SIG-M5 (cell line): ENCODE measurements around the gene CMA1.
"Not testable (repeated sequence)": the region's sequence is repeated elsewhere in the genome, so short reads cannot be mapped to it uniquely, and the experiment has no call there.

Experiments used
- DNase-seq: peaks from one replicate; lab custom pipeline; 2025; lab: John Stamatoyannopoulos, UW

Gene CMA1, protein sequence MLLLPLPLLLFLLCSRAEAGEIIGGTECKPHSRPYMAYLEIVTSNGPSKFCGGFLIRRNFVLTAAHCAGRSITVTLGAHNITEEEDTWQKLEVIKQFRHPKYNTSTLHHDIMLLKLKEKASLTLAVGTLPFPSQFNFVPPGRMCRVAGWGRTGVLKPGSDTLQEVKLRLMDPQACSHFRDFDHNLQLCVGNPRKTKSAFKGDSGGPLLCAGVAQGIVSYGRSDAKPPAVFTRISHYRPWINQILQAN

DNA sequence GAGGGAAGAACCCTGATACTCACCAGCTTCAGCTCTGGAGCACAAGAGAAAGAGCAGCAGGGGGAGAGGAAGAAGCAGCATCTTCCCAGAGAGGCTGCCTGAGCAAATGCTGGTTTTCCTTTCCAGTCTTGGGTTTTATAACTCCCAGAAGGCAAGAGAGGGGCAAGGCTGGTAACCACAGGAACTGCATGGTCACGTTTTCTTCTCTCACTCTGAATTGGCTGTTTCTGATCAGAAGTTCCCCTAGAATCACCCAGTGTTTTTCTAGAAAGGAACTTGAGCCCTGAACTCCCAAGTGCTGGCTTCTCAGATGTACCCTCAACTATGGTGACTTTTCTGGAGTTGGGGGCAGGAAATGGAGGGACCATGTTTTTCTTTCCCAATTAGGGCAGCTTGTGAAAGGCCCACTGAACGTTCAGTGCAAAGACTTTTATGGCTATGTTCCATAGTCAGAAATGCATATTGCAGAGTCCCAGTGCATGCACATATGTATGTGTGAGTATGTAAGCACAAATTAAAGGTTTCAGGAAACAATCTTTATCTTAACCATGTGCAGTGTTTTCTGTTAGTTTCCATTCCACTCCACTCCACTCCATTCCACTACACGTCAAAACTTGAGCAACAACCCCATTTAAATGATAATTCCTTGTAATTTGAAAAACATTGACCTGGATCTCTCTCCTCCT lies at the start of gene CMA1:
Gene CMA1 (minus strand): TSS at position 111 of the 686 bp plus-strand sequence. CDS start 30 bp downstream, at position 81.
- DNase-seq = no peak

DNA sequence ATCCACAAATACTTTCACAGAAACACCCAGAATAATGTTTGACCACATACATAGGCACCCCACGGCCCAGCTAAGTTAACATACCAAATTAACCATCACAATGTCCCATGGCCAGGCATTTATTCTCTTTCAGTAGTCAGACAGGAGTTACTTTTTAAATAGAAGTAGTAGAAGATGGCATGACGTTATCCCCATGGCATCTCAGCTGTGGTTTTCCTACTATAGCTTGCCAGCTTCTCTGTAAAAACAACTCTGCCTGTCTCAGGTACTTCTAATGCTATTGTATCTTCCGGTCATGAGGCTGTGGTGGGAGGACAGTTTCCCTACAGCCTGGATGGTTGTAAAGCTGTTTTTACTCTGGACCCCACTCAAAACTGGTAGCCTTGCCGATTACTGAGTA lies 48.7 kb upstream of the CMA1 start:
- DNase-seq = no peak

DNA sequence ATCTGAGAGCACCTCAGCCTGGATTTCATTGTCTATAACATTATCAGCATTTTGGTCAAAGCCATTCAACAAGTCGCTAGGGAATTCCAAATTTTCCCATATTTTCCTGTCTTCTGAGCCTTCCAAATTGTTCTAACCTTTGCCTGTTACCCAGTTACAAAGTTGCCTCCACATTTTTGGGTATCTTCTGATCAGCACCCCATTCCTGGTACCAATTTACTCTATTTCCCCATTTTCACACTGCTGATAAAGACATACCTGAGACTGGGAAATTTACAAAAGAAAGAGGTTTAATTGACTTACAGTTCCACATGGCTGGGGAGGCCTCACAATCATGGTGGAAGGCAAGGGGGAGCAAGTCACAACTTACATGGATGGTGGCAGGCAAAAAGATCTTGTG lies 41.0 kb upstream of the CMA1 start:
- DNase-seq = not testable (repeated sequence)

DNA sequence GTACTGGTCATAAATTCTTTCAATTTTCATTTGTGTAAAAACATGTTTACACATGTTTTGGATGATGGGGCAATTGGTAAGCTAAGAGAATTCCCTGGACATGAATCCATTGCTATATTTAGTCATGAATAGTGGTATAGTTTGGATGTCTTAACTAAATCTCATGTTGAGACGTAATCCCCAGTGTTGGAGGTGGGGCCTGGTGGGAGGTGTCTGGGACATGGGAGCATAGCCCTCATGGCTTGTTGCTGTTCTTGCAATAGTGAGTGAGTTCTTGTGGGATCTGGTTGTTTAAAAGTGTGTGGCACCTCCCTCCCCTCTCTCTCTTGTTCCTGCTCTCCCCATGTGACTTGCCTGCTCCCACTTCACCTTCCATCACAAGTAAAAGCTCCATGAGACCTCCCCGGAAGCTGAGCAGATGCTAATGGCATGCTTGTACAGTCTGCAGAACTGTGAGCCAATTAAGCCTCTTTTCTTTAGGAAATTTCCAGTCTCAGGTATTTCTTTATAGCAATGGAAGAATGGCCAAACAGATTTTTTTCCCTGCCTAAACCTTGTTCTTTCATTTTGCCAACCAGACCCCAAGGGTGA lies 34.4 kb upstream of the CMA1 start:
- no peak for DNase-seq

DNA sequence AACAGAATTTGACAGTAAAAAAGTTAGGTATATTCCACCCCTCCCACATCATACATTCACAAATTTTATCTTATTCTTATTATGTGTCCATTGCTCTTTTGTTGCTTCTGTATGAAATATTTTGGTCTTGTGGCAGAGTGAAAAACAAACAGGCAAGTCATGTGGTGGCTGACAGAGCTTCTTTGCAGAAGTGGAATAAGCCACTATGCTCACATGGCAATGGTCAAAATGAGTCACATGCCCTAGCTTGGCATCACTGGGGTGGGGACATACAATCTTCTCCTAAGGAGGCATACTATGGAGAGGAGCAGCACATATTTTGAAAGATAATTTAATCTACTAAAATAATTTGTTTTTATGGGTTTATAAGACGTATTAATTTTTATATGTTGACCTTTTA lies 27.7 kb upstream of the CMA1 start:
- DNase-seq = no peak

DNA sequence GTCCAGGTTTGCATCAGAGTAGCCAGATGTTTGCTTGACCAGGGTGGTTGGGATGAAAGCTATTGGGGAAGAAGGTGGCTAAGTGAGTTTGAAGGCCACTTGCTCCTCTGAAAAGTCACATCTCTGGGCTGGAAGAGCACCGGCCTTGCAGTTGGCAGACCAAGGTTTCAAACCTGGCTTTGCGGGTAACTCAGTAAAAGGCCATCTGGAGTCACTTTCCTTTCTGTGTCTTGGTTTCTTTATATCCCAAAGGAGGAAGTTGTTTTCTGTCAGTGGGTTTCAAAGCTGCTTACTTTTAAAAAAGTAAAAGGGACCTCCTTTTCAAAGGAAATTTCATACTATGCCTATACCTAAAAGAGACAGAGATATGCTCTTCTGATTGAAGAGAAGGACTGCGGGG lies 26.2 kb upstream of the CMA1 start:
- DNase-seq = no peak

DNA sequence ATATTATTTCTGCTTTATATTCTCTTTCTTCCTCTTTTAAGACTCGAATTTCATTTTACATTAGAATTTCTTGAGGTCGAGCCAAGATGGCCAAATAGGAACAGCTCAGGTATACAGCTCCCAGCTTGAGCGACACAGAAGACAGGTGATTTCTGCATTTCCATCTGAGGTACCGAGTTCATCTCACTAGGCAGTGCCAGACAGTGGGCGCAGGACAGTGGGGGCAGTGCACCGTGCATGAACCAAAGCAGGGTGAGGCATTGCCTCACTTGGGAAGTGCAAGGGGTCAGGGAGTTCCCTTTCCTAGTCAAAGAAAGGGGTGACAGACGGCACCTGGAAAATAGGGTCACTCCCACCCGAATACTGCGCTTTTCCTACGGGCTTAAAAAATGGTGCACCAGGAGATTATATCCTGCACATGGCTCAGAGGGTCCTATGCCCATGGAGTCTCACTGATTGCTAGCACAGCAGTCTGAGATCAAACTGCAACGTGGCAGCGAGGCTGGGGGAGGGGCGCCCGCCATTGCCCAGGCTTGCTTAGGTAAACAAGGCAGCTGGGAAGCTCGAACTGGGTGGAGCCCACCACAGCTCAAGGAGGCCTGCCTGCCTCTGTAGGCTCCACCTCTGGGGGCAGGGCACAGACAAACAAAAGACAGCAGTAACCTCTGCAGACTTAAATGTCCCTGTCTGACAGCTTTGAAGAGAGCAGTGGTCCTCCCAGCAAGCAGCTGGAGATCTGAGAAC lies 18.0 kb upstream of the CMA1 start:
- DNase-seq = not testable (repeated sequence)

DNA sequence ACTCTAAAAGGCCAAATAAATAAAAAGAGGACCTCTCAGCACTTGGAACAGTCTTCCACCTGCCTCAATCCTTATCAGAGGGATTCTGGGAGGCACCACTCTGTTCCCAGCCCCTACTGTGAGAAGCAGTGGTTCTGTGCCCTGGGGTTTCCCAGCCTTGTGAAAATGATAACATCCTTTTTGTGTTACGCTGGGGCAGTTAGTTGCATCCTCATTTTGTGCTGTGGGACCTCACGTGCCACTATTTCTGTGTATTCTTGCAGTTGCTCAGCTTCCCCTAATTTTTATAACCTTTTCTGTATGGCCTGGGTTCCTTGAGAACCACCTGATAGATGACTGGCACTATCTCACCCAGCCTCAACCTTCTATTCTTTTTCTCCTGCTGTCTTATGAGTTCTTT lies 10.8 kb upstream of the CMA1 start:
- DNase-seq = no peak

DNA sequence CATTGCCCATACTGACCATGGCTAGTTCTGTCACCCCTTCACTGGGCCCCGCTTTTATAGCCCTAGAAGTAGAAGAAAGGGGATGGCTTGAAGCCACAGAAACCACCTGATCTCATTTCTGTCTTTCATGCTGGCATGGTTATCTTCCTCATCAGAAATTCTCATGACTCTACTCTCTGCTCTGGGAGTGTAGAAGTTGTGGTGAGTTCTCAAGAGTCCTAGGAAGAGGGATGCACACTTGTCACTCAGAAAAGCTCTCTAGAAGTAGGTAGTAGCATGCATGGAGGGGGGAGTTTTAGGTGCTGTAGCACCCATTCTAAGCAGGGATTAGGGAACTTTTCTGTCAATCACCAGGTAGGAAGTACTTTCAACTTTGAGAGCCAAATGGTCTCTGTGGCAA lies 6.1 kb upstream of the CMA1 start:
- no peak for DNase-seq

DNA sequence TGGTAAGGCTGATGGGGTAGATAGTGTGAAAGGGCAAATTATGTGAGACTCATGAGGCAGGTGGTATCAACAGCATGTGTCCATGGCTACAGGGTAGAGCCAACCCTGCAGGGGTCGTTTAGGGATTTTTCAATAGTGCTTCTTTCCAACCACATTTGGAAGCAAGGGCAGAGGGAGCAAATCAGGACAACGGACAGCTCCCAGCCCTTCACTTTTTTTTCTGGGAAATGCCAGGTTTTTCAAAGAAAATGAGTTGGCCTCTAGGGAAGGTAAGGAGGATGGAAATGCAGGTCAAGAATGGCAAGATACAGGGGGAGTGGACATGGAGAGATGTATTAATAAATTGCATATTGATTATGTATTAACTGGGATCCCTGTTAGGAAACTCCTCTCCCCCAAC lies 4.9 kb upstream of the CMA1 start:
- DNase-seq = no peak

DNA sequence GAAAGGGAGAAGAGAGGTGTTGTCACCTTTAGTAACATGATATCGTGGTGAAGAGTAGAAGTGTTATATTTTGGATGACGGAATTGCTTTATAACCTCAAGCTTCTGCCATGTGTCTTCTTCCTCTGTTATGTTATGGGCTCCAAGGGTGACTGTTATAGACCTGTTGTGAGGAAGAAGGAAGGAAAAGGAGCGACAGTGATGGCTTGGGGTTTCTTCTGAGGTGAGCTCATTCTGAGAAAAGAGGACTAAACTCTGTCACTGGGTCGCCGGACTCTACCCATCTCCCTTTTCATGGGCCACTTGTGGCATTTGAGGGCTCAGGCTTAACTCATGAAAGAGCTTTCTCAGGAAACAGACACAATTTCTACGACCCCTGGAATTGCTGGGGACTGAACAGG lies 1.6 kb downstream of the CMA1 start:
- DNase-seq = no peak

DNA sequence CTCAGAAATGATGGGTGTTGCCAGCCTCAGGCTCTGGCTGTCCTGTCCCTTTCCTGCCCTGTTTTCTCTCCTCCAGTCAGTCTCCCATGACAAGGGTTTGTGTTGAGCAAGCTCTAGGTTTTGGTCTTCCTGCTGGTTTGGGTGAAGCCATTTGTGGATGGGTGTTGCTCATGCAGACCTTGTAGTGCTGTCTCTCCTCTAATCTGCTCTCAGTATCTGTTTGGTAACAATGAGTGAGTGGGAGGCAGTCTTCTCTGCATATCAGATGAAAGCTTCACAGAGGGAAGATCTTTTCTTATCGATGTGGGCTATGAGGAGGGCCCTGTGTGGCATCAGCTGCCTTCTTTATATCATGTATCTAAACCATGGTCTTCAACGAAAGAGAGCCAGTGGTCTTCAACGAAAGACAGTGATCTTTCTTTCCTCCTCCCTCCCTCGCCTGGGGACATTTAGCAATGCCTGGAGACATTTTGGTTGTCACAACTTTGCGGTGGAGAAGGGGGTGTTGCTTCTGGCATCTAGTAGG lies 3.6 kb downstream of the CMA1 start:
- no peak for DNase-seq

DNA sequence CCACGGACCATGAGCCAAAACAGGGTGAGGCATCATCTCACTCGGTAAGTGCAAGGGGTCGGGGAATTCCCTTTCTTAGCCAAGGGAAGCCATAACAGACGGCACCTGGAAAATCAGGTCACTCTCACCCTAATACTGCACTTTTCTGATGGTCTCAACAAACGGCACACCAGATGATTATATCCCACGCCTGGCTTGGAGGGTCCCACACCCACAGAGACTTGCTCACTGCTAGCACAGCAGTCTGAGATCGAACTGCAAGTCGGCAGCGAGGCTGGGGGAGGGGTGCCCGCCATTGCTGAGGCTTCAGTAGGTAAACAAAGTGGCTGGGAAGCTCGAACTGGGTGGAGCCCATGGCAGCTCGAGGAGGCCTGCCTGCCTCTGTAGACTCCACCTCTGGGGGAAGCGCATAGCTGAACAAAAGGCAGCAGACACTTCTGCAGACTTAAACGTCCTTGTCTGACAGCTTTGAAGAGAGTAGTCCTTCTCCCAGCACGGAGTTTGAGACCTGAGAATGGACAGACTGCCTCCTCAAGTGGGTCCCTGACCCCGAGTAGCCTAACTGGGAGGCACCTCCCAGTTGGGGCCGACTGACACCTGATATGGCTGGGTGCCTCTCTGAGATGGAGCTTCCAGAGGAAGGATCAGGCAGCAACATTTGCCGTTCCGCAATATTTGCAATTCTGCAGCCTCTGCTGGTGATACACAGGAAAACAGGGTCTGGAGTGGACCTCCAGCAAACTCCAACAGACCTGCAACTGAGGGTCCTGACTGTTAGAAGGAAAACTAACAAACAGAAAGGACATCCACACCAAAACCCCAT lies 16.3 kb downstream of the CMA1 start:
- not testable (repeated sequence) for DNase-seq

DNA sequence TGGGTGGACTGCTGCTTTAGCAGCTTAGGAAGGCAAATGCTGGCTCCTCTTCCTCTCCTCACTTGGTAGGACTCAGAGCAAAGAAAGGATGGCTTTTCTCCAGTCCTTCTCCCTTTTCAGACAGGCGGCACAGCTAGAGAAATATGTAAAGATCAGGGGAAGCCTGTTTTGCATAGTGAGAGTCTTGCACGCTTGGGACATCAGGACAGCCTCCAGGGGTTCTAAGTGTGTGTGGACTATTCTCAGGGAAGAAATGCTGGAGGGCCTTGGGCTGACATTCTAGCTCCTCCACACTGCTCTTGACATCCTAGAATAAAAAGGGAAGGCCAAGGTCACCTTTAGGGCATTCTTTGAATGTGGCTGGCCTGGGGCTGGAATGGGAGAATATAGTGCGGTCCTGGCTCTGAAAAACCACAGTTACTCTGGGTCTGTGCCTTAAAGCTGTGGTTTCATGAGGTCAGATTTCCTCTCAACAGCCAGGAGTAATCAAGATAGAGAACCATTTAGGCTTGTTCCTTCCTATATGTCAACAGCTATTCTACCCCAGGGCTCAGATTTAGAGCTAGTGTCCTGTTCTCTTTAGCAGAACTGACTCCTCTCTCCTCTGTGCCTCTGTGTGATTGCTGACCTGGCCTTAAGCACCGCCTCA lies 24.3 kb downstream of the CMA1 start:
- no peak for DNase-seq

DNA sequence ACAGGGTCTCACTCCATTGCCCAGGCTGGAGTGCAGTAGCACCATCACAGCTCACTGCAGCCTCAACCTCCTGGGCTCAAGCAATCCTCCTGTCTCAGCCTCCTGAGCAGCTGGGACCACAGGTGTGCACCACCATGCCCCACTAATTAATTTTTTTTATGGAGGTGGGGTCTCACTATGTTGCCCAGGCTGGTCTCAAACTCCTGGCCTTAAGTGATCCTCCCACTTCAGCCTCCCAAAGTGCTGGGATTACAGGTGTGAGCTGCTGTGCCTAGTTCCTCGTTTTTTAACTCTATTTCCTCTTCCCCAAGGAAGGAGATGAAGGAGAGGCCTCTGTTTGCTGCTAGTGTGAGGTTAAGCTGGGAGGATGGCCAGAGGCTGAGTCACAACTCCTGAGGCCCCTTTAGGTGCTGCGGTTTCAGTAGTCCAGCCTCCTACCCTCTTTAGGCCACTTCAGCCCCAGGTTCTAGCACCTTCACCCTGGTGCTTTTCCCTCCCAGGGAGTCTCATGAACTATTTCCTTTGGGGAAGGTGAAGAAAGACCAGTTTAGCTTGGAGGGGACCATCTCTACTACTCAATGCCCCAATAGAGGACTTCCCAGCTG lies 25.3 kb downstream of the CMA1 start:
- not testable (repeated sequence) for DNase-seq

DNA sequence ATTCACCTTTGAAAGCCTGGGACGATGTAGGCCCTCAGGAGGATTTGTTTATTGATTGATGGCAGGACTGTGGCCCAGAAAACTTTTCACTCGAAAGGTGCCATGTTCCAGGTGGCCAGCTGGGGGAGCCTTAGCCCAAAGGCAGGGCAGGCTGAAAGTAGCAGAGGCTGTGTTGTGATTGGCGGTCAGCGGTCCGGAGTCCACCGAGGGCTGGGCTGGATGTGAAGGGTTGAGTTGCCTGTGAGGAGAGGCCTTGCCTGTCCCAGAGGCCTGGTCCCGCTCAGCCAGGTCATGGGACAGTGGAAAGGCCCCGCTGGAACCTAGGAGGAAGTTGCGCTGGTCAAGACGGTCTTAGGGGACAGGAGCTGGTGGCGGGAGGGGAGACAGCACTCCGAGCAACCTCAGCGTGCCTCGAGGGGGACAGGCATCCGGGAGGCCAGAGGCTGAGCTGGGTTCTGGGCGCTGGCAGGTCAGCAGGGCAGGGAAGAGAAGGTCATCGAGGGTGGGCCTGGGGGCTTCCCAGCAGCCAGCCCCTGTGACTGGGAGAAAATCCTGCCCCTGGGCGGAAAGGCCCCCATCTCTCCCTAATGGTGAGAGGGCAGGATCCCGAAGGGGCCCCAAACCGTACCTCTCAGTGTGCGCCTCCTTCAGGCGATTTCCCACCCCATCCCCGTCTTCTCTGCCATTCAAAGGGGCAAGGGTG lies 26.3 kb downstream of the CMA1 start:
- DNase-seq = no peak

DNA sequence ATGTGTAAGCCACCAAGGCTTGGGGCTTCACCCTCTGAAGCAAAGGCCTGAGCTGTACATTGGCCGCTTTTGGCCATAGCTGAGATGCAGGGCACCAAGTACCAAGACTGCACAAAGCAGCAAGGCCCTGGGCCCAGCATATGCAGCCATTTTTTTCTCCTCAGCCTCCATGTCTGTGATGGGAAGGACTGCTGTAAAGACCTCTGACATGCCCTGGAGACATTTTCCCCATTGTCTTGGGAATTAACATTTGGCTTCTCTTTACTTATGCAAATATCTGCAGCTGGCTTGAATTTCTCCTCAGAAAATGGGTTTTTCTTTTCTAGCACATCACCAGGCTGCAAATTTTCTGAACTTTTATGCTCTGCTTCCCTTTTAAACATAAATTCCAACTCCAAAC lies 28.1 kb downstream of the CMA1 start:
- DNase-seq = not testable (repeated sequence)

DNA sequence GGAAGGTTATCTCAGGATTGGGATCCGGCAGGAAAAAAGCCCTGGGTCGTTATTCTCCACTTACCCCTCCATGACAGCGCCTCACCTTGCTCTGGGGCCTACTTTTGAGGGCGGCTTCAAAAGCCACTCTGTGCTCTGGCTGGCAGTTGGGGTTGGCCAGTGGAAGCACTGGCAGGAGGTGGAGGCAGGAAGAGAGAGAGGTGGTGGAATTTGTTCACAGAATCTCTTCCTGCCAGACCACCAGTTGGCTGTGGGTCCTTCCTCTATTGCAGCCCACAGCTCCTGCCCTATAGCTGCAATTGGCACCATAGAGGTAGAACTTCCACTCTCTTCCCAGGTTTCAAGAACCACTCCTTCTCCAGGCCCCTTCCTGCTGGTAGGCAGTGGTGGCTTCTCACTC lies 32.8 kb downstream of the CMA1 start:
- DNase-seq = no peak

DNA sequence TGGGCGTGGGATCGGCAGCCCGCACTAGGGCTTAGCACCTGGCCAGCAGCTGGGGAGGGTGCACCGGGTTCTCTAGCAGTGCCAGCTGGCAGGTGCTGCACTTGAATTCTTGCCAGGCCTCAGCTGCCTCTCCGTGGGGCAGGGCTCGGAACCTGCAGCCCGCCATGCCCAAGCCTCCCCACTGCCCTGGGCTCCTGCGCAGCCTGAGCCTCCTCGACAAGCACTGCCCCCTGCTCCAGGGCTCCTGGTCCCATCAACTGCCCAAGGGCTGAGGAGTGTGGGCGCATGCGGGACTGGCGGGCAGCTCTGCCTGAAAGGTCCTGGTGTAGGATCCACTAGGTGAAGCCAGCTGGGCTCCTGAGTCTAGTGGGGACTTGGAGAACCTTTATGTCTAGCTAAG lies 34.9 kb downstream of the CMA1 start:
- DNase-seq = no peak

DNA sequence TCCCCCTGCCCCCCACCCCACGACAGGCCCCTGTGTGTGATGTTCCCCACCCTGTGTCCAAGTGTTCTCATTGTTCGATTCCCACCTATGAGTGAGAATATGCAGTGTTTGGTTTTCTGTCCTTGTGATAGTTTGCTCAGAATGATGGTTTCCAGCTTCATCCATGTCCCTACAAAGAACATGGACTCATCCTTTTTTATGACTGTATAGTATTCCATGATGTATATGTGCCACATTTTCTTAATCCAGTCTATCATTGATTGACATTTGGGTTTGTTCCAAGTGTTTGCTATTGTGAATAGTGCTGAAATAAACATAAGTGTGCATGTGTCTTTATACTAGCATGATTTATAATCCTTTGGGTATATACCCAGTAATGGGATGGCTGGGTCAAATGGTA lies 37.6 kb downstream of the CMA1 start:
- not testable (repeated sequence) for DNase-seq
